NB4 (cell line): ENCODE results near the gene COL4A1.

Experiments used
- CTCF ChIP-seq: IDR thresholded peaks from one replicate; pipeline ENCODE4 v1.5.1; 2012; ENCODE audit warnings: low read depth, low read length
- MAX ChIP-seq: IDR thresholded peaks from 2 replicates; pipeline ENCODE4 v1.6.1; 2011; ENCODE audit warnings: low read depth, low read length
- MYC ChIP-seq: IDR thresholded peaks from 2 replicates; pipeline ENCODE4 v1.6.1; 2011; ENCODE audit warnings: low read depth, low read length
- POLR2A ChIP-seq: IDR thresholded peaks from 2 replicates; pipeline ENCODE4 v1.6.1; 2011; ENCODE audit warnings: mild to moderate bottlenecking; ENCODE audit not compliant: insufficient read length; ENCODE audit errors: extremely low read depth

- TF ChIP-seq MYC (no peak), CTCF (no peak), POLR2A (no peak), MAX (no peak)
These were observed 137.7 kb downstream of the COL4A1 start for GRCh38 chr13:110168999-110169933.
